ENCODE data around the gene PPP1R15B.

PPP1R15B gene

DNA sequence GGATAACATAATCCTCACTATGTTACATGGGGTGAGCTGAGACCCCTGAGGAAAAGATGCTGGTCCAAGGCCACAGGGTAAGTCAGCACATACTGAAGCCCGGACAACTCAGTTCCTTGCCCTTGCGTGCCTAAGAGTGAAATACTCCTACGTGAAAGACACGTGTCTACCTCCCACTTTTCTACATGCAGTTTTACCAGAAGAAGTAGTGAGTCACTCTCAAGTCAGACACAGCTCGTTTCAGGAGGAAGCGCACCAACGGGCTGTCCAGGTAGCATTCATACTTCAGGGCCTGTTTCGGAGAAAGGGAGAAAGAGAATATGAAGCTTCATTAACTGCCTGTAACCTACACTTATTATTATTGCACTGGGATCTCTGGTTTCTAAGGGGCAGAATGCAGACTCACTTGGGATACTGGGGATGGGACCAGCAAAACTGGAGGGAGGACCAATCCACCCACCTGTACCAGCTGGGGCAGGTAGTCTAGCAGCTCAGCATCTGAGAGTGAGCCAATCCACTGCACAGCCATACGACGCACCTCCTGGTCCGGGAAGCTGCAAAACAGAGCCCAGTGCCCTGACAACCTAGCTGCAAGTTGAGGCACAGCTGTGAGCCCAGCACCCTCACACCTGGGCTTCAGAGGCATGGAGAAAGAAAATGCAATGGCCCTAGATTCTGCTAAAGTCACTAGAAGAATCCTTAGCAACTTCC is 32.4 kb upstream of the PPP1R15B start:
- DNase-seq (ENCODE audit: insufficient read length, low spot score) (no peak), FAIRE-seq (no peak)
- no peak for TF ChIP-seq CTCF (IDR thresholded peaks at IDR 0.05; ENCODE audit: insufficient read depth, missing control alignments)

GRCh38 chr1:204443260-204443619 is 31.6 kb upstream of the PPP1R15B start:
- FAIRE-seq: no peak
- TF ChIP-seq CTCF (IDR thresholded peaks at IDR 0.05; ENCODE audit: insufficient read depth, missing control alignments): no peak
- no peak for DNase-seq (ENCODE audit: insufficient read length, low spot score)

DNA sequence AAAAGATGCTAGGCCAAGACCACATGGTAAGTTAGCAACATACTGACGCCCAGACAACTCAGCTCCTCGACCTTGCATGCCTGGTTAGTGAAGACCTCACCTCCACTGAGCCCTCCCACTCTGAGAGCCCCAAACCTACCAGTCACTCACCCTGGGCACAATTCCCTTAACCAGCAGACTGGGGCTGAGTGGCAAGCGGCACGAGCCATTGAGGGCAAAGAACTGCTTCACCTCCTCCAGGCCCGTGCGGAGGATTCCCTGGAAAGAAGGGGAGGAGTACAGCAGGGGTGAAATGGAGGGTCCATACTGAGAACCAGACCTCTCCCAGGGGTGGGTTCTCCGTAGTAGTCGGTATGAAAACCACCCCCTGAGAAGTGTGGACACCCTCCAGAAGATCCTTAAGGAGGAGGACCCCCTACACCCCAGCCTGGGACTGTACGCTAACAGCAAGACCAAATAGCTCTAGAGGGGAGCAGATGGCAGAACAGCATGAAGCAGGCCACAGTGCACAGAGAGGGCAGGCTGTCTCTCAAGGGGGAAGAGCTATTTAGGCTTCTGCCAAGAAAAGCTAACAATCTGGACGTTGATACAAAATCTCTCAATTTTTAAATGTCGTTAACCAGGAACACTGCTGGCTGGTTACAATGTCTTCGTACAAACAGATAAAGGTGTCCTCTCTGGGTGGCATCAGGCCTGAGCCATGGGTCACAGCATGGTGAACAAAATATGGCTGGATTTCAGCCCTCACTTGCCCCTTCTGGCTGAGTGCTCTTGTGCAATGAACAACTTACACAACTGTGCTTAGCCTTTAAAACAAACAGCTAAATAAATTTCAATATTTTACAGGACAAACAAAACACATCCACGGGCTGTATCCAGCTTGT is 31.0 kb upstream of the PPP1R15B start:
- DNase-seq (ENCODE audit: insufficient read length, low spot score): no peak
- no peak for FAIRE-seq
- TF ChIP-seq CTCF (IDR thresholded peaks at IDR 0.05; ENCODE audit: insufficient read depth, missing control alignments): no peak

GRCh38 chr1:204441558-204441957 is 29.9 kb upstream of the PPP1R15B start:
- DNase-seq (ENCODE audit: insufficient read length, low spot score) (no peak), FAIRE-seq (no peak)
- TF ChIP-seq CTCF (IDR thresholded peaks at IDR 0.05; ENCODE audit: insufficient read depth, missing control alignments): no peak

DNA sequence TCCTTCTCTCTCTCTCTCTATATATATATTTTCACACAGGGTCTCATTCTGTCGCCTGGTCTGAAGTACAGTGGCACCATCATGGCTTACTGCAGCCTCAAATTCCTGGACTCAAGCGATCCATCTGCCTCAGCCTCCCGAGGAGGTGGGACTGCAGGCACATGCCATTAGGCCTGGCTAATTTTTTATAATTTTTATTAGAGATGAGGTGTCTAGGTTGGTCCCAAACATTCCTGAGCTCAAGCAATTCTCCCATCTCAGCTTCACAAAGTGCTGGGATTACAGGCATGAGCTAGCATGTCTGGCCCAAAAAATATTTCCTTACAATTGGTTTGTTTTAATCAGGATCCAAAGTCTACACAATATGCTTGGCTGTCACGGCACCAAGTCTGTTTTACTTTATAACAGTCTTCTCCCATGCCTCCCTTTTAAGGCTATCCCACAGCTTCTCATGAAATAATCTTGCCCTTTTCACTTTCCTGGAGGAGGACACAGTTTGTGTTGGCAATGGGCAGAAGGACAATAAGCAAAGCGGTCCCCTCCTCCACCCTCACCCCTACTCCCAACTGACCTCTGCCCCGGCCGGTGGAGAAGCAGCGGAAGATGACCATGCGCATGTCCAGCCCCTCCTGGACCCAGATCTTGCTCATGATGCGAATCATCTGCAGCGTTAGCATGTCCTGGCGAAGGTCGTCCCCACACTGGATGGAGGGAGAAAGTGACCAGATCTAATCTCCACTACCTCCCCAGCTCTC is 28.2 kb upstream of the PPP1R15B start:
- DNase-seq (ENCODE audit: insufficient read length, low spot score) (no peak), FAIRE-seq (no peak)

GRCh38 chr1:204438628-204439027 is 27.0 kb upstream of the PPP1R15B start:
- FAIRE-seq (no peak), DNase-seq (ENCODE audit: insufficient read length, low spot score) (no peak)
- TF ChIP-seq CTCF (IDR thresholded peaks at IDR 0.05; ENCODE audit: insufficient read depth, missing control alignments): no peak

More for the DNA sequence above, 28.2 kb upstream of the PPP1R15B start:
- TF ChIP-seq CTCF (IDR thresholded peaks at IDR 0.05; ENCODE audit: insufficient read depth, missing control alignments): no peak
